C4-2B (cell line): ENCODE measurements around the gene ZNF37A.
"Not testable (repeated sequence)": the region's sequence is repeated elsewhere in the genome, so short reads cannot be mapped to it uniquely, and the experiment has no call there.

Source experiments
- H3K27ac ChIP-seq: fragments of 450-650 bp; 2 replicates; pipeline ENCODE4 v1.5.1; 2017
- CTCF ChIP-seq: fragments of 450-650 bp; conservative IDR thresholded peaks from 2 replicates; pipeline ENCODE4 v1.5.1; 2017; ENCODE audit warnings: mild to moderate bottlenecking
- ZFX ChIP-seq: fragments of 450-650 bp; IDR thresholded peaks from 2 replicates; pipeline ENCODE4 v1.6.1; 2017

ZNF37A gene

GRCh38 chr10:38072552-38072951, 21.6 kb upstream of the ZNF37A start:
- no peak overlapping the region for H3K27ac ChIP-seq
- TF ChIP-seq CTCF (no peak), ZFX (no peak)

- TF ChIP-seq CTCF = no peak
- no peak for TF ChIP-seq ZFX
- no peak overlapping the region for H3K27ac ChIP-seq
Measured at GRCh38 chr10:38076687-38077086, 17.4 kb upstream of the ZNF37A start.

GRCh38 chr10:38093318-38093717, 819 bp upstream of the ZNF37A start:
- not testable (repeated sequence) for H3K27ac ChIP-seq

- H3K27ac ChIP-seq = peak overlapping the region; percentile 85
- TF ChIP-seq ZFX (no peak), CTCF (no peak)
Measured at GRCh38 chr10:38093816-38094157, 350 bp upstream of the ZNF37A start.

- no peak for TF ChIP-seq ZFX
- no peak for TF ChIP-seq CTCF
- H3K27ac ChIP-seq = peak overlapping the region; percentile 85
Measured at GRCh38 chr10:38094927-38095574, 914 bp downstream of the ZNF37A start.

- no peak overlapping the region for H3K27ac ChIP-seq
- TF ChIP-seq ZFX (no peak), CTCF (no peak)
Measured at GRCh38 chr10:38102880-38103279, 8.7 kb downstream of the ZNF37A start.

- H3K27ac ChIP-seq = no peak overlapping the region
- no peak for TF ChIP-seq CTCF
- no peak for TF ChIP-seq ZFX
Measured at GRCh38 chr10:38103756-38104155, 9.6 kb downstream of the ZNF37A start.

- TF ChIP-seq CTCF = no peak
- TF ChIP-seq ZFX = no peak
- H3K27ac ChIP-seq = no peak overlapping the region
Measured at GRCh38 chr10:38112159-38112558, 18.0 kb downstream of the ZNF37A start.
